ENCODE measurements around the gene CCDC47. TPM values are rescaled to one million over a fixed set of nuclear protein-coding genes. Genes with fewer than 3 reads are reported as not detected.

The CCDC47 gene, protein sequence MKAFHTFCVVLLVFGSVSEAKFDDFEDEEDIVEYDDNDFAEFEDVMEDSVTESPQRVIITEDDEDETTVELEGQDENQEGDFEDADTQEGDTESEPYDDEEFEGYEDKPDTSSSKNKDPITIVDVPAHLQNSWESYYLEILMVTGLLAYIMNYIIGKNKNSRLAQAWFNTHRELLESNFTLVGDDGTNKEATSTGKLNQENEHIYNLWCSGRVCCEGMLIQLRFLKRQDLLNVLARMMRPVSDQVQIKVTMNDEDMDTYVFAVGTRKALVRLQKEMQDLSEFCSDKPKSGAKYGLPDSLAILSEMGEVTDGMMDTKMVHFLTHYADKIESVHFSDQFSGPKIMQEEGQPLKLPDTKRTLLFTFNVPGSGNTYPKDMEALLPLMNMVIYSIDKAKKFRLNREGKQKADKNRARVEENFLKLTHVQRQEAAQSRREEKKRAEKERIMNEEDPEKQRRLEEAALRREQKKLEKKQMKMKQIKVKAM
- 55.9 to 58.2 TPM (median 56.3 TPM) in 3 replicates for total RNA-seq

DNA sequence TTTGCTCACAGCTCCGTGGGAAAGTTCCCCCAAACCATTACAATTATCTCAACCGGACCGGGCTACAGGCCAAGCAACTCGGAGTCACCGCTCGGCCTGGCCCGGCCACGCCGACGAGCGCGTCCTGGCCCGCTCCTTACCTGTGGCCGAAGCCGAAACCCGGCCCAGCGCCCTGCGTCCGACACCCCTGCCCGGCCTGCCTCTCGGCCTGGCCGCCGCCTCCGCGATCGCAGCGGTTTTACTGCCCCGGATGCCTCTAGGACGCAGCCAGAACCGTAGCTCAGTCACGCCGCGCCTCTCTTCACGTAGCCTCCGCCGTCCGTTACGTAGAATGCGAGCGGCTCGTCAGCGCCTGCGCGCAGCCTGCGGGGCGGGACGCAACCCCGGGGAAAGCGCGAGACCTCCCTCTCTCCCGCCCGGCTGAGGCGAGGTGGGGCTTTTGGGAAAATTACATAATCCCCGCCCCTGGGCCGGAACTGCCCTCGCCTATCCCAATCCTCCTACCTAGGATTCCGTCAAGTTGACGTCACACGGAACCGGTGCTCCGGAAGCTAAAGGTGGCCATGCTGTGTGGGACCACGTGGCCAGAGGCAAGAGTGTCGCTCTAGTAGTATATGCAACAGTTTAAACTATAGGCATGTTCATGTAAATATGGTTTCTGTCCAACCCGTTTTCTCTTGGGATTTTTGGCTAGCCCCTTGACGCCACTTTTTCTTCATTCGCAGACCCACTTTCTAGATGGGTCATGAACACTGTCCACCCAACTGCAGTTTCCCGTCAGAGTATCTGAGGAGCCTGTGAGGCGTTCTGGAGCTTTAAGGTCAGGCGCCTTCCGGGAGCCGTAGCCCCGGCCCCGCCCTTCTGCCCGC is at the start of gene CCDC47:
Gene CCDC47, minus strand, starts transcription at position 326 of the 869 bp plus-strand sequence. CDS start 7,422 bp downstream, outside the sequence.
- H3K4me1 Mint-ChIP-seq, result peaks cover 31% of the 10 kb centered on the region
- peak; percentile 97 to 98 for DNase-seq (ENCODE audit: low spot score in 2 of 2, unreplicated experiment in 2 of 2)
- no peaks in the 10 kb centered on the region for H3K9me3 Mint-ChIP-seq
- peak within 1 kb of the TSS; percentile 100 for H3K27ac Mint-ChIP-seq
- peaks cover 2% of the 10 kb centered on the region for H3K36me3 Mint-ChIP-seq
- H3K4me3 Mint-ChIP-seq, result peak within 1 kb of the TSS; percentile 99
- H3K27me3 Mint-ChIP-seq (ENCODE audit: low read depth), result no peaks in the 10 kb centered on the region
- TF ChIP-seq CTCF (IDR thresholded peaks at IDR 0.05; ENCODE audit: unreplicated experiment), result no peak

DNA sequence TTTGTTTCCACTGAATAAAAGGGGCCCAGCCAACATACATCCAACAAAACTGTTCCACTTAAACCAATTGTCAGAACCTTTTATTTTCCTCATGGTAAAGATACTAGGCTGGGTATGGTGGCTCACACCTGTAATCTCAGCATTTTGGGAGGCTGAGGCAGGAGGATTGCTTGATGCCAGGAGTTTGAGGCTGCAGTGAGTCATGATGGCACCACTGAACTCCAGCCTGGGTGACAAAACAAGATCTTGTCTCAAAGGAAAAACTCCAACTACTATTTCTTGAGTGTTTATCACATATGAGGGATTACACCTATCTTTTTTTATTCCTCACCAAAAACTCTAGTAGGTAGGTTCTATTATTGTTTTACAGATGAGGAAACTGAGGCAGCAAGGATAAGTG is 49.1 kb upstream of the CCDC47 start:
- H3K9me3 Mint-ChIP-seq, result no peaks in the 10 kb centered on the region
- H3K36me3 Mint-ChIP-seq, result peaks cover 44% of the 10 kb centered on the region
- peaks cover 12% of the 10 kb centered on the region for H3K4me1 Mint-ChIP-seq
- no peak overlapping the region for H3K27ac Mint-ChIP-seq
- H3K27me3 Mint-ChIP-seq (ENCODE audit: low read depth), result no peaks in the 10 kb centered on the region
- TF ChIP-seq CTCF (IDR thresholded peaks at IDR 0.05; ENCODE audit: unreplicated experiment), result no peak
- no peak overlapping the region for H3K4me3 Mint-ChIP-seq
- no peak for DNase-seq (ENCODE audit: low spot score in 2 of 2, unreplicated experiment in 2 of 2)

DNA sequence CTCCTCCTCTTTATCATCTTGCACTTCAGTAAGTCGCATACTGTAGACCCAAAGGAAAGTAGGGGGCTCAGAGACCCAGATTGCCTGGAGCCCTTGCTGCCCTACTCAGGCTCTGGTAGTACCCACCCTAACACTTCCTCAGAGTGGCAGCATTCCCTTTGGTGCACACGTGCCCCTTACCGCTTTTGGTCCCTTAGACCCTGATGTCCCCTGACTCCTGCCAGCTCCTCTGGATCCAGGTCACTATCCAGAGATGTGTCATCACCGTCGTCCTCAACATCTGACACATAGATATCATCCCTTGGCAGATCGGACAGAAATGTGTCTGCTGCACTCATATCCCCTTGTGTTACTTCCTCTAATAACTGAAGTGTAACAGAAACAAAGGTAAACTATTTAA is 48.4 kb upstream of the CCDC47 start:
- no peak for TF ChIP-seq CTCF (IDR thresholded peaks at IDR 0.05; ENCODE audit: unreplicated experiment)
- no peaks in the 10 kb centered on the region for H3K27me3 Mint-ChIP-seq (ENCODE audit: low read depth)
- H3K36me3 Mint-ChIP-seq, result peaks cover 44% of the 10 kb centered on the region
- peak overlapping the region; percentile 52 for H3K27ac Mint-ChIP-seq
- no peak overlapping the region for H3K4me3 Mint-ChIP-seq
- DNase-seq (ENCODE audit: low spot score in 2 of 2, unreplicated experiment in 2 of 2), result no peak
- no peaks in the 10 kb centered on the region for H3K9me3 Mint-ChIP-seq
- H3K4me1 Mint-ChIP-seq, result peaks cover 12% of the 10 kb centered on the region

DNA sequence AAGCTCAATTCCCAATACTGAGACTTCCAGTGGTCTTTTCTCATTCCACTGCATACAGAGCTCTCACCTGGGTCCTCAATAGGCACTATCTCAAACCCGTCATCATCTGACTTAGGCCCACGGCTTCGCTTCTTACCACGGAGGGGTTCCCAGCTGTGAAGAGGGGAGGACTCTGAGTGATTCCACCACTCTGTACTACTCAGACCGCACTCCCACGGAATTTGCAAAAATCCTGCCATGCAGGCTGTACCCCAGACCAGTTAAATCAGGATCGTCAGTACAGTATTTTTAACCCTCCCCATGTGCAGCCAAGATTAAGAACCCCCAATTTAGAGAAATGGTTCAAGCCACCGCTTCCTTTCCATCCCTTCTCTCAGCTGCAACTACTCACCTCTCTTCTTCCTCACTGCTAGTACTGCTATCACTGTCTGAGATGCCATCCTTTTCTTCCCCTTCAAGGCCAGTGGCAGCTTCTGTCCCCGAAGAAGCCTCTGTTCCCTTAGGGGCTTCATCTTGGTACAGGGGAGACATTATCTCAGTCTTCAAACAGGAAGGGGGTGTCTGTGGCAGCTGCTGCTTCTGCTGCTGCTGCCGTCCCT is 47.7 kb upstream of the CCDC47 start:
- Mint-ChIP-seq H3K9me3 (no peaks in the 10 kb centered on the region), H3K27ac (no peak overlapping the region), H3K27me3 (ENCODE audit: low read depth) (no peaks in the 10 kb centered on the region), H3K4me3 (no peak overlapping the region), H3K4me1 (peaks cover 8% of the 10 kb centered on the region), H3K36me3 (peaks cover 44% of the 10 kb centered on the region)
- DNase-seq (ENCODE audit: low spot score in 2 of 2, unreplicated experiment in 2 of 2), result no peak
- TF ChIP-seq CTCF (IDR thresholded peaks at IDR 0.05; ENCODE audit: unreplicated experiment), result no peak
